Measurements from ENCODE around the gene PNCK. TPM values are rescaled to one million over a fixed set of nuclear protein-coding genes. Genes with fewer than 3 reads are reported as not detected.
A peak's percentile ranks its signal among the peaks of the same experiment; 100 is the strongest.

PNCK gene
- polyA plus RNA-seq, 4 donors, result 1.1 to 54.5 (median 1.4) TPM; not detected in 1

GRCh38 chrX:153667956-153668396 is 5.6 kb downstream of the PNCK start:
- peak; percentile 62 to 87 for DNase-seq

GRCh38 chrX:153667281-153667955 is 6.2 kb downstream of the PNCK start:
- H3K9me3 ChIP-seq (ENCODE audit: control insufficient read depth in 2 of 2, insufficient read depth in 1 of 2, low read depth in 1 of 2, low read length in 1 of 2), result no peaks in the 10 kb centered on the region
- peaks cover 0 to 8% (median 2%) of the 10 kb centered on the region in 3 donors for H3K27me3 ChIP-seq (ENCODE audit: control insufficient read depth in 3 of 3, insufficient read depth in 3 of 3, low read length in 3 of 3)
- DNase-seq (no peak), FAIRE-seq (no peak)
- H3K4me1 ChIP-seq (ENCODE audit: control insufficient read depth in 3 of 3, insufficient read depth in 2 of 3, low read depth in 1 of 3, low read length in 2 of 3), result peaks cover 0 to 2% (median 0%) of the 10 kb centered on the region in 3 donors
- no peak overlapping the region for H3K27ac ChIP-seq (ENCODE audit: low read depth in 1 of 3, low read length in 2 of 3)
- 61 to 71% (median 70%) methylated on average over 8 to 11 of the region's 11 CpGs for WGBS, 3 donors
- no peak overlapping the region for H3K4me3 ChIP-seq (ENCODE audit: low read depth in 1 of 3, low read length in 3 of 3)
- H3K36me3 ChIP-seq (ENCODE audit: control insufficient read depth in 3 of 3, insufficient read depth in 2 of 3, low read depth in 1 of 3, low read length in 3 of 3), result peaks cover 0 to 12% (median 0%) of the 10 kb centered on the region in 3 donors

More at GRCh38 chrX:153667956-153668396, 5.6 kb downstream of the PNCK start:
- 20 to 44% (median 39%) methylated on average over 11 to 14 of the region's 14 CpGs for WGBS, 3 donors
- peaks cover 0 to 4% (median 0%) of the 10 kb centered on the region in 3 donors for H3K4me1 ChIP-seq (ENCODE audit: control insufficient read depth in 3 of 3, insufficient read depth in 2 of 3, low read depth in 1 of 3, low read length in 2 of 3)
- H3K9me3 ChIP-seq (ENCODE audit: control insufficient read depth in 2 of 2, insufficient read depth in 1 of 2, low read depth in 1 of 2, low read length in 1 of 2), result no peaks in the 10 kb centered on the region
- H3K36me3 ChIP-seq (ENCODE audit: control insufficient read depth in 3 of 3, insufficient read depth in 2 of 3, low read depth in 1 of 3, low read length in 3 of 3), result peaks cover 0 to 12% (median 0%) of the 10 kb centered on the region in 3 donors
- peak overlapping the region in 1 of 3 donors; percentile 22 for H3K27ac ChIP-seq (ENCODE audit: low read depth in 1 of 3, low read length in 2 of 3)
- H3K4me3 ChIP-seq (ENCODE audit: low read depth in 1 of 3, low read length in 3 of 3), result no peak overlapping the region
- FAIRE-seq, result no peak
- H3K27me3 ChIP-seq (ENCODE audit: control insufficient read depth in 3 of 3, insufficient read depth in 3 of 3, low read length in 3 of 3), result peaks cover 0 to 6% (median 0%) of the 10 kb centered on the region in 3 donors

GRCh38 chrX:153665726-153666306 is 7.8 kb downstream of the PNCK start:
- FAIRE-seq, result no peak
- no peak for DNase-seq
- Histone ChIP-seq H3K36me3 (ENCODE audit: control insufficient read depth in 3 of 3, insufficient read depth in 2 of 3, low read depth in 1 of 3, low read length in 3 of 3) (peaks cover 0 to 2% (median 0%) of the 10 kb centered on the region in 3 donors), H3K27me3 (ENCODE audit: control insufficient read depth in 3 of 3, insufficient read depth in 3 of 3, low read length in 3 of 3) (peaks cover 0 to 15% (median 5%) of the 10 kb centered on the region in 3 donors), H3K4me3 (ENCODE audit: low read depth in 1 of 3, low read length in 3 of 3) (no peak overlapping the region), H3K9me3 (ENCODE audit: control insufficient read depth in 2 of 2, insufficient read depth in 1 of 2, low read depth in 1 of 2, low read length in 1 of 2) (no peaks in the 10 kb centered on the region), H3K4me1 (ENCODE audit: control insufficient read depth in 3 of 3, insufficient read depth in 2 of 3, low read depth in 1 of 3, low read length in 2 of 3) (no peaks in the 10 kb centered on the region), H3K27ac (ENCODE audit: low read depth in 1 of 3, low read length in 2 of 3) (no peak overlapping the region)
- WGBS, 3 donors, result 68 to 81% (median 74%) methylated on average over 8 to 9 of the region's 9 CpGs

- Histone ChIP-seq H3K36me3 (ENCODE audit: control insufficient read depth in 3 of 3, insufficient read depth in 2 of 3, low read depth in 1 of 3, low read length in 3 of 3) (no peaks in the 10 kb centered on the region), H3K27ac (ENCODE audit: low read depth in 1 of 3, low read length in 2 of 3) (no peak overlapping the region), H3K4me1 (ENCODE audit: control insufficient read depth in 3 of 3, insufficient read depth in 2 of 3, low read depth in 1 of 3, low read length in 2 of 3) (no peaks in the 10 kb centered on the region), H3K9me3 (ENCODE audit: control insufficient read depth in 2 of 2, insufficient read depth in 1 of 2, low read depth in 1 of 2, low read length in 1 of 2) (no peaks in the 10 kb centered on the region), H3K4me3 (ENCODE audit: low read depth in 1 of 3, low read length in 3 of 3) (no peak overlapping the region), H3K27me3 (ENCODE audit: control insufficient read depth in 3 of 3, insufficient read depth in 3 of 3, low read length in 3 of 3) (peaks cover 0 to 15% (median 5%) of the 10 kb centered on the region in 3 donors)
- WGBS, 3 donors, result 5 to 34% (median 9%) methylated on average over 29 to 31 of the region's 31 CpGs
- DNase-seq (peak; percentile 56 to 77), FAIRE-seq (no peak)
Observed at GRCh38 chrX:153662266-153662665, 11.3 kb downstream of the PNCK start.

GRCh38 chrX:153659268-153659667 is 14.3 kb downstream of the PNCK start:
- Histone ChIP-seq H3K4me3 (ENCODE audit: low read depth in 1 of 3, low read length in 3 of 3) (no peak overlapping the region), H3K27me3 (ENCODE audit: control insufficient read depth in 3 of 3, insufficient read depth in 3 of 3, low read length in 3 of 3) (peaks cover 0 to 12% (median 5%) of the 10 kb centered on the region in 3 donors), H3K27ac (ENCODE audit: low read depth in 1 of 3, low read length in 2 of 3) (no peak overlapping the region), H3K9me3 (ENCODE audit: control insufficient read depth in 2 of 2, insufficient read depth in 1 of 2, low read depth in 1 of 2, low read length in 1 of 2) (no peaks in the 10 kb centered on the region), H3K4me1 (ENCODE audit: control insufficient read depth in 3 of 3, insufficient read depth in 2 of 3, low read depth in 1 of 3, low read length in 2 of 3) (no peaks in the 10 kb centered on the region), H3K36me3 (ENCODE audit: control insufficient read depth in 3 of 3, insufficient read depth in 2 of 3, low read depth in 1 of 3, low read length in 3 of 3) (no peaks in the 10 kb centered on the region)
- WGBS, 3 donors, result 86 to 96% (median 88%) methylated on average over 3 of the region's 3 CpGs
- DNase-seq (no peak), FAIRE-seq (no peak)

GRCh38 chrX:153657161-153657560 is 16.5 kb downstream of the PNCK start:
- 83 to 90% (median 88%) methylated on average over 8 to 9 of the region's 9 CpGs for WGBS, 3 donors
- peaks cover 0 to 4% (median 2%) of the 10 kb centered on the region in 3 donors for H3K27me3 ChIP-seq (ENCODE audit: control insufficient read depth in 3 of 3, insufficient read depth in 3 of 3, low read length in 3 of 3)
- H3K27ac ChIP-seq (ENCODE audit: low read depth in 1 of 3, low read length in 2 of 3), result no peak overlapping the region
- FAIRE-seq (no peak), DNase-seq (no peak)
- no peaks in the 10 kb centered on the region for H3K9me3 ChIP-seq (ENCODE audit: control insufficient read depth in 2 of 2, insufficient read depth in 1 of 2, low read depth in 1 of 2, low read length in 1 of 2)
- H3K36me3 ChIP-seq (ENCODE audit: control insufficient read depth in 3 of 3, insufficient read depth in 2 of 3, low read depth in 1 of 3, low read length in 3 of 3), result no peaks in the 10 kb centered on the region
- H3K4me1 ChIP-seq (ENCODE audit: control insufficient read depth in 3 of 3, insufficient read depth in 2 of 3, low read depth in 1 of 3, low read length in 2 of 3), result no peaks in the 10 kb centered on the region
- H3K4me3 ChIP-seq (ENCODE audit: low read depth in 1 of 3, low read length in 3 of 3), result no peak overlapping the region

- H3K27ac ChIP-seq (ENCODE audit: low read depth in 1 of 3, low read length in 2 of 3), result no peak overlapping the region
- peaks cover 0 to 4% (median 3%) of the 10 kb centered on the region in 3 donors for H3K27me3 ChIP-seq (ENCODE audit: control insufficient read depth in 3 of 3, insufficient read depth in 3 of 3, low read length in 3 of 3)
- no peaks in the 10 kb centered on the region for H3K4me1 ChIP-seq (ENCODE audit: control insufficient read depth in 3 of 3, insufficient read depth in 2 of 3, low read depth in 1 of 3, low read length in 2 of 3)
- 81 to 92% (median 82%) methylated on average over 2 of the region's 2 CpGs for WGBS, 3 donors
- no peaks in the 10 kb centered on the region for H3K36me3 ChIP-seq (ENCODE audit: control insufficient read depth in 3 of 3, insufficient read depth in 2 of 3, low read depth in 1 of 3, low read length in 3 of 3)
- H3K9me3 ChIP-seq (ENCODE audit: control insufficient read depth in 2 of 2, insufficient read depth in 1 of 2, low read depth in 1 of 2, low read length in 1 of 2), result no peaks in the 10 kb centered on the region
- DNase-seq (no peak), FAIRE-seq (no peak)
- no peak overlapping the region for H3K4me3 ChIP-seq (ENCODE audit: low read depth in 1 of 3, low read length in 3 of 3)
Observed at GRCh38 chrX:153653556-153653955, 20.1 kb downstream of the PNCK start.

- Histone ChIP-seq H3K9me3 (ENCODE audit: control insufficient read depth in 2 of 2, insufficient read depth in 1 of 2, low read depth in 1 of 2, low read length in 1 of 2) (no peaks in the 10 kb centered on the region), H3K27ac (ENCODE audit: low read depth in 1 of 3, low read length in 2 of 3) (no peak overlapping the region), H3K4me3 (ENCODE audit: low read depth in 1 of 3, low read length in 3 of 3) (no peak overlapping the region), H3K27me3 (ENCODE audit: control insufficient read depth in 3 of 3, insufficient read depth in 3 of 3, low read length in 3 of 3) (peaks cover 3 to 17% (median 12%) of the 10 kb centered on the region in 3 donors), H3K4me1 (ENCODE audit: control insufficient read depth in 3 of 3, insufficient read depth in 2 of 3, low read depth in 1 of 3, low read length in 2 of 3) (no peaks in the 10 kb centered on the region), H3K36me3 (ENCODE audit: control insufficient read depth in 3 of 3, insufficient read depth in 2 of 3, low read depth in 1 of 3, low read length in 3 of 3) (no peaks in the 10 kb centered on the region)
- peak in 1 of 2 donors; percentile 8 for DNase-seq
- 72 to 77% (median 77%) methylated on average over 8 to 9 of the region's 9 CpGs for WGBS, 3 donors
- no peak for FAIRE-seq
Observed at GRCh38 chrX:153651540-153652079, 22.0 kb downstream of the PNCK start.
